ENCODE measurements around the gene LRP10. TPM values are rescaled to one million over a fixed set of nuclear protein-coding genes. Genes with fewer than 3 reads are reported as not detected.

Gene LRP10
- polyA plus RNA-seq, 1 donor from 2014 or later: 0.22 TPM

DNA sequence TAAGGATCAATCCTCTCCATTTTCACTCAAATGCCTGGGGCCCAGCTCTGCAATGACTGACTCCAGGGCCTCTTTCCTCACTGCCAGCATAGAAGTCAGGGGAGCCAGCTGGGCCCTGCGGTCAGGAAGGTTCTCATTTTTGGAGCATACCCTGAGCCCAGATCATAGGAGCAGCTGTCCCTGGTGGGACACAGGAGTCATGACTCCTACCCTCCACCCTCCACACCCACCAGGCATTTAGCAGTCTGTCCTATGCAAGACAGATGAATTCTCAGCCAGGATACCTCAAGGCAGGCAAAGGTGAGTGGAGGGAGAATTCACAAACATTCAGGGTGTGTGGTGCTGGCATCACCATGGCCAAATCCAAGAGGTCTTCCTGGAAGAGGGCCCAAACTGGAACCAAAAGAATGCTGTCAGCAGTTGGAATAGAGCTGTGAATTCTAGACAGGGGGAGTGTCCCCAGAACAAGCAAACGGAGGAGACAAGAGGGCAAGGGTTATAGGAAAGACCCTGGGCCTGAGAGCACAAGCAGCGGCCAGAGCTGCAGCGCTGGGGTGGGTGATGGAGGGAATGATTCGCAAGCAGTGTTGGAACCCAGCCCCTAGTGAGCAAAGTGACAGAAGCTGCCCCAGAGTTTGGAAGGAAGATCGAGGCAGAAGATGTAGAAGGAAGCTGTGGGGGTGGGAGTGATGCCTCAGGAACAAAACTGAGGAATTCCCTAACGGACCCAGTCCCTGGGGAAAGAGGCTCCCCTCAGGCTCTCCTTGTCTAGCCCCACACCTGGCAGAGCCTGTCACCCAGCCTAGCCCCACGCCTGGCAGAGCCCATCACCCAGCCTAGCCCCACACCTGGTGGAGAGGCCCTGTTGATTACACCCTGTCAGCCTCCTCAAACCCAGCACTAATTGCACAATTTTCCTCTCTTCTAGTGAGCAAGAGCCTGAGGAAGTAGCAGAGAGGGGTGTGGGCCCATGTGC lies 7.0 kb downstream of the LRP10 start:
- Histone ChIP-seq H3K9me2 (ENCODE audit: insufficient read depth, low read length) (no peaks in the 10 kb centered on the region), H4K20me1 (ENCODE audit: insufficient read depth) (no peaks in the 10 kb centered on the region), H3K4me2 (ENCODE audit: low read length) (no peak overlapping the region), H3K36me3 (ENCODE audit: insufficient read depth, low read length) (no peaks in the 10 kb centered on the region), H3K79me2 (replicated peaks; ENCODE audit: insufficient read depth, low read length) (peaks cover 5% of the 10 kb centered on the region), H3K9me3 (ENCODE audit: low read length) (no peaks in the 10 kb centered on the region), H2AFZ (ENCODE audit: low read depth, low read length) (no peak overlapping the region), H3F3A (ENCODE audit: insufficient read depth, low read length, poor library complexity, severe bottlenecking) (peaks cover 4% of the 10 kb centered on the region), H3K4me3 (ENCODE audit: low read length) (no peak overlapping the region), H3K27me3 (ENCODE audit: insufficient read depth, low read depth, low read length) (no peaks in the 10 kb centered on the region), H3K9ac (ENCODE audit: low read length) (no peak overlapping the region), H3K27ac (ENCODE audit: low read length) (no peak overlapping the region)
- TF ChIP-seq, protein P1, sequence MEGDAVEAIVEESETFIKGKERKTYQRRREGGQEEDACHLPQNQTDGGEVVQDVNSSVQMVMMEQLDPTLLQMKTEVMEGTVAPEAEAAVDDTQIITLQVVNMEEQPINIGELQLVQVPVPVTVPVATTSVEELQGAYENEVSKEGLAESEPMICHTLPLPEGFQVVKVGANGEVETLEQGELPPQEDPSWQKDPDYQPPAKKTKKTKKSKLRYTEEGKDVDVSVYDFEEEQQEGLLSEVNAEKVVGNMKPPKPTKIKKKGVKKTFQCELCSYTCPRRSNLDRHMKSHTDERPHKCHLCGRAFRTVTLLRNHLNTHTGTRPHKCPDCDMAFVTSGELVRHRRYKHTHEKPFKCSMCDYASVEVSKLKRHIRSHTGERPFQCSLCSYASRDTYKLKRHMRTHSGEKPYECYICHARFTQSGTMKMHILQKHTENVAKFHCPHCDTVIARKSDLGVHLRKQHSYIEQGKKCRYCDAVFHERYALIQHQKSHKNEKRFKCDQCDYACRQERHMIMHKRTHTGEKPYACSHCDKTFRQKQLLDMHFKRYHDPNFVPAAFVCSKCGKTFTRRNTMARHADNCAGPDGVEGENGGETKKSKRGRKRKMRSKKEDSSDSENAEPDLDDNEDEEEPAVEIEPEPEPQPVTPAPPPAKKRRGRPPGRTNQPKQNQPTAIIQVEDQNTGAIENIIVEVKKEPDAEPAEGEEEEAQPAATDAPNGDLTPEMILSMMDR (IDR thresholded peaks at IDR 0.05; ENCODE audit: poor library complexity, severe bottlenecking): no peak
- TF ChIP-seq SMC3 (conservative IDR thresholded peaks at IDR 0.05; ENCODE audit: poor library complexity) (no peak), MXI1 (conservative IDR thresholded peaks at IDR 0.05; ENCODE audit: poor library complexity, severe bottlenecking) (no peak), EP300 (conservative IDR thresholded peaks at IDR 0.05; ENCODE audit: poor library complexity, severe bottlenecking) (no peak), RAD21 (conservative IDR thresholded peaks at IDR 0.05) (no peak), EZH2 (IDR thresholded peaks at IDR 0.05; ENCODE audit: borderline replicate concordance, insufficient read depth, low read length, poor library complexity, severe bottlenecking) (no peak), TAF1 (IDR thresholded peaks at IDR 0.05; ENCODE audit: low read depth) (no peak), POLR2AphosphoS5 (IDR thresholded peaks at IDR 0.05) (no peak)
- TF ChIP-seq, protein P2, sequence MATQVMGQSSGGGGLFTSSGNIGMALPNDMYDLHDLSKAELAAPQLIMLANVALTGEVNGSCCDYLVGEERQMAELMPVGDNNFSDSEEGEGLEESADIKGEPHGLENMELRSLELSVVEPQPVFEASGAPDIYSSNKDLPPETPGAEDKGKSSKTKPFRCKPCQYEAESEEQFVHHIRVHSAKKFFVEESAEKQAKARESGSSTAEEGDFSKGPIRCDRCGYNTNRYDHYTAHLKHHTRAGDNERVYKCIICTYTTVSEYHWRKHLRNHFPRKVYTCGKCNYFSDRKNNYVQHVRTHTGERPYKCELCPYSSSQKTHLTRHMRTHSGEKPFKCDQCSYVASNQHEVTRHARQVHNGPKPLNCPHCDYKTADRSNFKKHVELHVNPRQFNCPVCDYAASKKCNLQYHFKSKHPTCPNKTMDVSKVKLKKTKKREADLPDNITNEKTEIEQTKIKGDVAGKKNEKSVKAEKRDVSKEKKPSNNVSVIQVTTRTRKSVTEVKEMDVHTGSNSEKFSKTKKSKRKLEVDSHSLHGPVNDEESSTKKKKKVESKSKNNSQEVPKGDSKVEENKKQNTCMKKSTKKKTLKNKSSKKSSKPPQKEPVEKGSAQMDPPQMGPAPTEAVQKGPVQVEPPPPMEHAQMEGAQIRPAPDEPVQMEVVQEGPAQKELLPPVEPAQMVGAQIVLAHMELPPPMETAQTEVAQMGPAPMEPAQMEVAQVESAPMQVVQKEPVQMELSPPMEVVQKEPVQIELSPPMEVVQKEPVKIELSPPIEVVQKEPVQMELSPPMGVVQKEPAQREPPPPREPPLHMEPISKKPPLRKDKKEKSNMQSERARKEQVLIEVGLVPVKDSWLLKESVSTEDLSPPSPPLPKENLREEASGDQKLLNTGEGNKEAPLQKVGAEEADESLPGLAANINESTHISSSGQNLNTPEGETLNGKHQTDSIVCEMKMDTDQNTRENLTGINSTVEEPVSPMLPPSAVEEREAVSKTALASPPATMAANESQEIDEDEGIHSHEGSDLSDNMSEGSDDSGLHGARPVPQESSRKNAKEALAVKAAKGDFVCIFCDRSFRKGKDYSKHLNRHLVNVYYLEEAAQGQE (IDR thresholded peaks at IDR 0.05; ENCODE audit: borderline replicate concordance): no peak

DNA sequence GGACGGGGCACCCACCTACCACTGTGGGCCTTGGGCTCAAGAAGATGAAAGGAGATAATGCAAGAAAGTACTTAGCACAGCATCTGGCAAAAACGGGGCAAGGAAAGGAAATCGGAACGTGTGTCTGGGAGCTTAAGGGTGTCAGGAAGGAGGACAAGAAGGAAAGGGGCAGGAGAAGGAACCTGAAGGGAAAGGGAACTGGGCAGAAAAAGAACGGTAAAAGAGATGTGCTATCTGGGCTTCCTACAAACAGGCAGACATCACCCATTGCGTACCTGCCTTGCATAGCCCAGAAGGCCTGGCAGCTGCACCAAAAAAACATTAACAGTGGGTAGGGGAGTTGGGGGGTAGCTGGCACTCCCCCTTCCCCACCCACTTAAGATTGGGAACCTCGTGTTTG lies 10.5 kb downstream of the LRP10 start:
- peak overlapping the region; percentile 100 for H3K9ac ChIP-seq (ENCODE audit: low read length)
- H3K9me2 ChIP-seq (ENCODE audit: insufficient read depth, low read length): no peaks in the 10 kb centered on the region
- H3F3A ChIP-seq (ENCODE audit: insufficient read depth, low read length, poor library complexity, severe bottlenecking): peaks cover 8% of the 10 kb centered on the region
- H4K20me1 ChIP-seq (ENCODE audit: insufficient read depth): no peaks in the 10 kb centered on the region
- no peaks in the 10 kb centered on the region for H3K36me3 ChIP-seq (ENCODE audit: insufficient read depth, low read length)
- H3K79me2 ChIP-seq (replicated peaks; ENCODE audit: insufficient read depth, low read length): peaks cover 29% of the 10 kb centered on the region
- no peaks in the 10 kb centered on the region for H3K27me3 ChIP-seq (ENCODE audit: insufficient read depth, low read depth, low read length)
- no peak overlapping the region for H2AFZ ChIP-seq (ENCODE audit: low read depth, low read length)
- peak overlapping the region; percentile 97 for H3K27ac ChIP-seq (ENCODE audit: low read length)
- peak overlapping the region; percentile 53 for H3K4me3 ChIP-seq (ENCODE audit: low read length)
- TF ChIP-seq, protein P2 (IDR thresholded peaks at IDR 0.05; ENCODE audit: borderline replicate concordance): no peak
- TF ChIP-seq RAD21 (conservative IDR thresholded peaks at IDR 0.05): no peak
- TF ChIP-seq, protein P1 (IDR thresholded peaks at IDR 0.05; ENCODE audit: poor library complexity, severe bottlenecking): no peak
- no peak for TF ChIP-seq EP300 (conservative IDR thresholded peaks at IDR 0.05; ENCODE audit: poor library complexity, severe bottlenecking)
- TF ChIP-seq POLR2AphosphoS5 (IDR thresholded peaks at IDR 0.05): no peak
- no peak for TF ChIP-seq TAF1 (IDR thresholded peaks at IDR 0.05; ENCODE audit: low read depth)
- no peak for TF ChIP-seq EZH2 (IDR thresholded peaks at IDR 0.05; ENCODE audit: borderline replicate concordance, insufficient read depth, low read length, poor library complexity, severe bottlenecking)
- TF ChIP-seq MXI1 (conservative IDR thresholded peaks at IDR 0.05; ENCODE audit: poor library complexity, severe bottlenecking): no peak
- no peak for TF ChIP-seq SMC3 (conservative IDR thresholded peaks at IDR 0.05; ENCODE audit: poor library complexity)
- no peaks in the 10 kb centered on the region for H3K9me3 ChIP-seq (ENCODE audit: low read length)
- H3K4me2 ChIP-seq (ENCODE audit: low read length): peak overlapping the region; percentile 54

Measured in neural cell (in vitro differentiated cells).